ENCODE results near the gene SPPL2C.

The SPPL2C gene

GRCh38 chr17:45870342-45870974 is 25.8 kb downstream of the SPPL2C start:
- no peak for DNase-seq (ENCODE audit: extremely low read depth, low read depth)
- no peak for TF ChIP-seq CTCF (IDR thresholded peaks at IDR 0.05; ENCODE audit: low read depth, low read length, missing control alignments)

GRCh38 chr17:45871718-45872117 is 27.0 kb downstream of the SPPL2C start:
- no peak overlapping the region for H3K4me3 ChIP-seq (replicated peaks; ENCODE audit: low read depth, low read length)
- no peak for TF ChIP-seq CTCF (IDR thresholded peaks at IDR 0.05; ENCODE audit: low read depth, low read length, missing control alignments)
- DNase-seq (ENCODE audit: extremely low read depth, low read depth), result no peak

More at GRCh38 chr17:45870342-45870974, 25.8 kb downstream of the SPPL2C start:
- H3K4me3 ChIP-seq (replicated peaks; ENCODE audit: low read depth, low read length), result no peak overlapping the region

GRCh38 chr17:45873728-45874127 is 29.0 kb downstream of the SPPL2C start:
- H3K4me3 ChIP-seq (replicated peaks; ENCODE audit: low read depth, low read length), result no peak overlapping the region
- no peak for DNase-seq (ENCODE audit: extremely low read depth, low read depth)
- TF ChIP-seq CTCF (IDR thresholded peaks at IDR 0.05; ENCODE audit: low read depth, low read length, missing control alignments), result no peak

GRCh38 chr17:45874151-45874550 is 29.5 kb downstream of the SPPL2C start:
- TF ChIP-seq CTCF (IDR thresholded peaks at IDR 0.05; ENCODE audit: low read depth, low read length, missing control alignments), result no peak
- DNase-seq (ENCODE audit: extremely low read depth, low read depth), result no peak
- H3K4me3 ChIP-seq (replicated peaks; ENCODE audit: low read depth, low read length), result no peak overlapping the region

DNA sequence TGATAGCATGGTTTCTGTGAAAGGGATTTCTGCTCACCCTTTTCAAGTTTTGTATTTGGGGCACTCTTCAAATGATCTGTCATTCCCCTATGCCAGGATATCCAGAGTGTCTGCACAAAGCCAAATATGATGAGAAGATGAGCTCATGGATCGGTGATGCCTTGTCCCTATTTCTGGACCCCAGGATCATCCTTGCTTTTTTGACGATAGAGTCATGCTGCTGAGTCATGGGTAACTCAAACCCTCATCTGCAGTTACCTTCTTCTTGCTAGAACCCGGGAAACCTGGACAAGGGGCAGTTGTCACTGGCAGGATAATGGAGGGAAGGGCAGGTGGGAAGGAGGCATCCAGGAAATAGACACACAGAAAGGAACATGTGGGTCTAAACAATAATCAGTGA is 31.9 kb downstream of the SPPL2C start:
- DNase-seq (ENCODE audit: extremely low read depth, low read depth), result no peak
- no peak for TF ChIP-seq CTCF (IDR thresholded peaks at IDR 0.05; ENCODE audit: low read depth, low read length, missing control alignments)
- no peak overlapping the region for H3K4me3 ChIP-seq (replicated peaks; ENCODE audit: low read depth, low read length)

GRCh38 chr17:45877467-45877866 is 32.8 kb downstream of the SPPL2C start:
- no peak for TF ChIP-seq CTCF (IDR thresholded peaks at IDR 0.05; ENCODE audit: low read depth, low read length, missing control alignments)
- no peak for DNase-seq (ENCODE audit: extremely low read depth, low read depth)
- H3K4me3 ChIP-seq (replicated peaks; ENCODE audit: low read depth, low read length), result no peak overlapping the region

DNA sequence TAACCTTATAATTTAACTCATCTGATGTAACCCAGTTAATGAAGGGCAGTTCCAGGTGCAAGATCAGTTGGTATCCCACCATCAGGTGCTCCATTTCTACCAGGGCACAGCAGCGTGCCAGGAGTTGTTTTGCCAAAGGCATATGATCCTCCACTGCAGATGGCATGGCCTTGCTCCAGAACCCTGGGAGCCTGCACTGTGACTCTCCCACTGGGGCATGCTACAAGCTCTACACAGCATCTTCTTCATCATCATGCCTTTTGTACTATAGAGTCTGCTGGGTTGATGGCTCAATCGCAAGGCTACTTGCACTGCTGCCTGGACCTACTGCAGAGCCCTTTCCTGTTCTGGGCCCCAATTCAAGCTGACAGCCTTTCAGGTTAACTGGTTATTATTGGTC is 38.4 kb downstream of the SPPL2C start:
- no peak for DNase-seq (ENCODE audit: extremely low read depth, low read depth)

More for the DNA sequence above, 38.4 kb downstream of the SPPL2C start:
- H3K4me3 ChIP-seq (replicated peaks; ENCODE audit: low read depth, low read length), result no peak overlapping the region
- TF ChIP-seq CTCF (IDR thresholded peaks at IDR 0.05; ENCODE audit: low read depth, low read length, missing control alignments), result no peak
